Esophagus muscularis mucosa (tissue), 4 donors: ENCODE measurements around the gene PDHB. TPM values are rescaled to one million over a fixed set of nuclear protein-coding genes. Genes with fewer than 3 reads are reported as not detected.

ENCODE experiments used
- DNase-seq: peaks from one replicate; pipeline ENCODE4 v3.0.0-alpha.2; 2017; ENCODE audit errors: extremely low spot score
- H3K27ac ChIP-seq, 4 donors: fragments of 200-600 bp; sonication (generic); replicated peaks in 1 of 4; 1 replicate in 3 of 4; 2 replicates in 1 of 4; pipeline ENCODE4 v1.5.1; 2016 to 2019; ENCODE audit warnings: mild to moderate bottlenecking in 1 of 4
- H3K27me3 ChIP-seq, 4 donors: fragments of 200-600 bp; sonication (generic); one replicate each; pipeline versions ENCODE4 v1.5.1 to v1.6.0; 2016 to 2019
- H3K36me3 ChIP-seq, 4 donors: fragments of 200-600 bp; sonication (generic); one replicate each; pipeline ENCODE4 v1.5.1; 2016 to 2019
- H3K4me1 ChIP-seq, 4 donors: fragments of 200-600 bp; sonication (generic); one replicate each; pipeline ENCODE4 v1.5.1; 2016 to 2019
- H3K4me3 ChIP-seq, 4 donors: fragments of 200-600 bp; sonication (generic); 1 replicate in 2 of 4; 2 replicates in 2 of 4; pipeline ENCODE4 v1.5.1; 2016 to 2019; ENCODE audit warnings: mild to moderate bottlenecking in 4 of 4, moderate library complexity in 1 of 4
- H3K9me3 ChIP-seq, 4 donors: fragments of 200-600 bp; sonication (generic); 1 replicate in 3 of 4; 2 replicates in 1 of 4; pipeline ENCODE4 v1.5.1; 2016 to 2019
- CTCF ChIP-seq, 3 experiments: fragments of 200-600 bp in 2 of 3; fragments of 450-650 bp in 1 of 3; sonication (generic) in 2 of 3; IDR thresholded peaks; one replicate each; pipeline ENCODE4 v1.5.1; 2017 to 2019; ENCODE audit warnings: antibody characterized with exemption in 3 of 3, mild to moderate bottlenecking in 2 of 3, moderate library complexity in 1 of 3
- EP300 ChIP-seq: sonication (generic); formaldehyde crosslinking; IDR thresholded peaks from one replicate; pipeline ENCODE4 v1.6.1; 2017; ENCODE audit warnings: antibody characterized with exemption
- POLR2A ChIP-seq: fragments of 450-650 bp; IDR thresholded peaks from one replicate; pipeline ENCODE4 v1.6.1; 2017; ENCODE audit warnings: antibody characterized with exemption, moderate library complexity, mild to moderate bottlenecking, low read depth
- POLR2AphosphoS5 ChIP-seq, 2 donors: sonication (generic); formaldehyde crosslinking; IDR thresholded peaks; one replicate each; pipeline ENCODE4 v1.6.1; 2017; ENCODE audit warnings: antibody characterized with exemption in 2 of 2
- WGBS: methylation state at CpG from one replicate; pipeline ENCODE4 v1.1.5; 2018; 5-methylcytosine and 5-hydroxymethylcytosine counted together
- intact Hi-C: fragments of 100-400 bp; cut with DNase I; formaldehyde crosslinking; loops from one replicate; pipeline ENCODE4 v1.15.1; 2023
- total RNA-seq, 4 donors: library from RNA; depleted of rRNA; stranded (reverse); fragments of >200 nt; gene quantifications; one replicate each; pipeline versions ENCODE4 v1.1.0 to v1.2.1, GENCODE V29; 2016

Gene PDHB
- total RNA-seq, 4 donors from 2014 or later: 100 to 138 (median 122) TPM

GRCh38 chr3:58404396-58404795, 29.2 kb downstream of the PDHB start:
- Histone ChIP-seq H3K4me1 (peaks cover 0 to 2% (median 0%) of the 10 kb centered on the region in 4 donors), H3K4me3 (no peak overlapping the region), H3K27me3 (no peaks in the 10 kb centered on the region), H3K36me3 (peaks cover 20 to 87% (median 50%) of the 10 kb centered on the region in 4 donors), H3K27ac (no peak overlapping the region), H3K9me3 (no peaks in the 10 kb centered on the region)
- TF ChIP-seq POLR2A: no peak
- no peak for TF ChIP-seq POLR2AphosphoS5 (IDR thresholded peaks at IDR 0.05)
- no peak for TF ChIP-seq CTCF (IDR thresholded peaks at IDR 0.05)
- no peak for TF ChIP-seq EP300
- DNase-seq: no peak
- WGBS: 71% methylated on average over 4 of the region's 4 CpGs
- intact Hi-C loops: no loop called here

DNA sequence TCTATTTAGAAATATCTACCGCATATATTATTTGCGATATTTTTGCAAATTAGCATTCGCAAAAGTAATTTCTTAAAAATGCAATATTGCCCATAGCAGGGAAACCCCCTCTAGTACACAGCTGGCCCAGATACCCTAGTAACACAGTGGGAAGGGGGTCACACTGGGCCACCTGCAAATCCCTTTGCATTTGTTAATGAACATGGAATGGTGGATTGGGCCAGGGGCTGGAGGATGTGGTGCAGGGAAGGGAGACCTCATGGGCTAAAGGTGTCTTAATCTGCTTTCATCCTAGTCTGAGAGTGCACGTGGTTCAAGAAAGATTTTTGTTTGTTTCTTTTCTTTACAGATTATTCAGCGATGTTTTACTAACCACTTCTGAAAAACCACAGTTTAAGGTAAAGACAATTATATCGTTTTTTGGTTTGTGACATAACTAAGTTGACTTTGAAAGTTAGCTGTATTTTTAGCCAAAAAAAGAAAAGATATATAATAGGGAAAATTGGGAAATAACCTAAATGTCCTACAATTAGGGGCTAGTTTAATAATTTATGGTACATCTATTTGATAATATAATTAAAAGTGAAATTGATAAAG, 30.0 kb downstream of the PDHB start:
- no peak for DNase-seq
- intact Hi-C loops: no loop called here
- H3K4me3 ChIP-seq: no peak overlapping the region
- peaks cover 21 to 87% (median 49%) of the 10 kb centered on the region in 4 donors for H3K36me3 ChIP-seq
- no peaks in the 10 kb centered on the region for H3K27me3 ChIP-seq
- peaks cover 0 to 6% (median 3%) of the 10 kb centered on the region in 4 donors for H3K4me1 ChIP-seq
- H3K27ac ChIP-seq: no peak overlapping the region
- no peak for TF ChIP-seq POLR2A
- no peak for TF ChIP-seq CTCF (IDR thresholded peaks at IDR 0.05)
- no peak for TF ChIP-seq EP300
- no peak for TF ChIP-seq POLR2AphosphoS5 (IDR thresholded peaks at IDR 0.05)
- H3K9me3 ChIP-seq: no peaks in the 10 kb centered on the region
- 95% methylated on average over 6 of the region's 6 CpGs for WGBS

- intact Hi-C loops: no loop called here
- no peaks in the 10 kb centered on the region for H3K27me3 ChIP-seq
- no peak overlapping the region for H3K4me3 ChIP-seq
- no peaks in the 10 kb centered on the region for H3K9me3 ChIP-seq
- no peak for DNase-seq
- TF ChIP-seq EP300: no peak
- 60% methylated on average over 9 of the region's 9 CpGs for WGBS
- peaks cover 40 to 92% (median 66%) of the 10 kb centered on the region in 4 donors for H3K36me3 ChIP-seq
- H3K27ac ChIP-seq: no peak overlapping the region
- H3K4me1 ChIP-seq: peaks cover 8 to 20% (median 10%) of the 10 kb centered on the region in 4 donors
Measured at GRCh38 chr3:58398669-58399333, 34.8 kb downstream of the PDHB start.

DNA sequence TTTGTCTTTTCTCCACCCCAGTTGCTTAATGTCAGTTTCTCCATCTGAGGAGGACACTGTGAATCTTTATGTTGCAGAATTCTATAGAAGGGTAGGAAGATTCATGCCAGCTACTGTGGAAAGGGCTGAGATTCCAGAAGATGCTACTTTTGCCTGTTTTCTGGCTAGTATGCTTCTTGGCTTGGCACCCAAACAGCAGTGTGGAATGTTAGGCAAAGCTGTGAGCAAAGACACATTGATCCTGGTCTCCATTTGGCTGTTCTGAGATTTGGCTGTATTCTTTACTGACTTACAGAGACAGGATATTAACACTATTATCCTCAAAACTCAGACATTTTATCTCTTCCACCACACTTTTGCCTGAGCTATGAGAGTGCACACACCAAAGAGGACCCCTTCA, 39.3 kb downstream of the PDHB start:
- no peak for TF ChIP-seq CTCF (IDR thresholded peaks at IDR 0.05)
- TF ChIP-seq POLR2A: no peak
- no peak for TF ChIP-seq POLR2AphosphoS5 (IDR thresholded peaks at IDR 0.05)
- TF ChIP-seq EP300: no peak
- H3K27me3 ChIP-seq: no peaks in the 10 kb centered on the region
- no peaks in the 10 kb centered on the region for H3K9me3 ChIP-seq
- H3K4me3 ChIP-seq: no peak overlapping the region
- intact Hi-C loops: no loop called here
- DNase-seq: no peak
- peaks cover 35 to 64% (median 47%) of the 10 kb centered on the region in 4 donors for H3K36me3 ChIP-seq
- no peak overlapping the region for H3K27ac ChIP-seq
- peaks cover 18 to 45% (median 32%) of the 10 kb centered on the region in 4 donors for H3K4me1 ChIP-seq

DNA sequence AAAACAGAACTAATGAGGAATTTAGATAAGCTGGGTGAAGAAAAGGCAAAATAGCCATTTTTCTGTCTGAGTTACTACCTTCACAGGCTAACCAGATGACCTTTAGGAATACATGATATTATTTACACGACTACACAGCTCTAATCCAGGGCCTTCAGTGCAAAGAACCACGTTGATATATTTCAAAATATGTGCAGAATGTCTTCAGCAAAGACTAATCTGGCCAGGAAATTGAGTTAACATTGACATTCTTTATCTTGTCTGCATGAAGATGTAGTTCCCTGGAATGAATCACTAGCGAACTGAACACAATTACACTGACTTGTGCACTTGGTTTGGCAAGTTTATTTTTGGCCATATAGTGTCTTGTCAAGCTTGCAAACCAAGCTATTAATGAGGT, 41.5 kb downstream of the PDHB start:
- peak overlapping the region; percentile 15 to 35 (median 27) for H3K27ac ChIP-seq
- 43% methylated on average over 3 of the region's 3 CpGs for whole genome bisulfite sequencing
- no peaks in the 10 kb centered on the region for H3K9me3 ChIP-seq
- H3K4me3 ChIP-seq: no peak overlapping the region
- peaks cover 31 to 56% (median 51%) of the 10 kb centered on the region in 4 donors for H3K4me1 ChIP-seq
- DNase-seq: no peak
- H3K27me3 ChIP-seq: no peaks in the 10 kb centered on the region
- peaks cover 14 to 43% (median 28%) of the 10 kb centered on the region in 4 donors for H3K36me3 ChIP-seq
- intact Hi-C loops: no loop called here
- no peak for TF ChIP-seq POLR2AphosphoS5 (IDR thresholded peaks at IDR 0.05)
- TF ChIP-seq EP300: no peak
- no peak for TF ChIP-seq CTCF (IDR thresholded peaks at IDR 0.05)
